Measurements from ENCODE around the gene ZNF74.
"Not testable (repeated sequence)": the region's sequence is repeated elsewhere in the genome, so short reads cannot be mapped to it uniquely, and the experiment has no call there.

Gene ZNF74

GRCh38 chr22:20393705-20394476 lies at the start of gene ZNF74:
ZNF74 (plus strand) TSS chr22:20394151; CDS start chr22:20394629, 478 bp downstream.
- no peaks in the 10 kb centered on the region for H3K36me3 ChIP-seq (ENCODE audit: insufficient read depth)
- no peaks in the 10 kb centered on the region for H3K79me2 ChIP-seq (ENCODE audit: insufficient read depth, low read depth)
- H2AFZ ChIP-seq (ENCODE audit: low read depth) = peak within 1 kb of the TSS; percentile 94
- H3K27me3 ChIP-seq (ENCODE audit: insufficient read depth, low read depth) = no peaks in the 10 kb centered on the region
- peak within 1 kb of the TSS; percentile 28 for H3K27ac ChIP-seq
- H3K4me3 ChIP-seq (IDR thresholded peaks at IDR 0.05; ENCODE audit: insufficient read depth, low read depth, low read length) = no peak within 1 kb of the TSS
- H3K9ac ChIP-seq = peak within 1 kb of the TSS; percentile 83
- H3K4me1 ChIP-seq (ENCODE audit: low read depth, poor library complexity, severe bottlenecking) = peaks cover 4% of the 10 kb centered on the region
- no peaks in the 10 kb centered on the region for H4K20me1 ChIP-seq (ENCODE audit: insufficient read depth)
- no peak for TF ChIP-seq CTCF (conservative IDR thresholded peaks at IDR 0.05; ENCODE audit: low read depth, low read length)
- peak within 1 kb of the TSS; percentile 73 for H3K4me2 ChIP-seq

DNA sequence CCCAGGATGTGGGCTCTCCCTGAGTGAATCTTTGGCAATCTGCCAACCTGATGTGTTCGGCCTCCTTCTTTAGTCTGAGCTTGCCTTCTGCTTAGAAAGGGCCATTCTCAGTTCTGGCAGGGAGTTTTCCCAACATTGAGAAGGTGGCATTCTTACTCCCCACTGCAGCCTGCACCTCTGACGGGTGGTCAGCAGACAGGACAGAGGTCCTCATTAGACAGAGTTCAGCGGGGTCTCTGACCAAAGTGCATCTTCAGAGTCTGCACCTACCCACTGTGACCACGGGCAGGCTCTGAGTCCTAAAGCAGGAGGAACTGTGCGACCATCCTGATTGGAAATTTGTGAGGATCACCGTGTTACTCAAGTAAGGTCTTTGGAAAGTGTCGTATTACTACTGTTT lies 47.4 kb upstream of the ZNF74 start:
- not testable (repeated sequence) for H3K27ac ChIP-seq; H3K9ac ChIP-seq; H3K4me3 ChIP-seq (IDR thresholded peaks at IDR 0.05; ENCODE audit: insufficient read depth, low read depth, low read length); H3K4me1 ChIP-seq (ENCODE audit: low read depth, poor library complexity, severe bottlenecking); H3K4me2 ChIP-seq; H3K79me2 ChIP-seq (ENCODE audit: insufficient read depth, low read depth); H4K20me1 ChIP-seq (ENCODE audit: insufficient read depth); H3K36me3 ChIP-seq (ENCODE audit: insufficient read depth); H3K27me3 ChIP-seq (ENCODE audit: insufficient read depth, low read depth); H2AFZ ChIP-seq (ENCODE audit: low read depth)

- H3K9ac ChIP-seq; H3K4me1 ChIP-seq (ENCODE audit: low read depth, poor library complexity, severe bottlenecking); H2AFZ ChIP-seq (ENCODE audit: low read depth); H4K20me1 ChIP-seq (ENCODE audit: insufficient read depth); H3K4me2 ChIP-seq; H3K36me3 ChIP-seq (ENCODE audit: insufficient read depth); H3K27me3 ChIP-seq (ENCODE audit: insufficient read depth, low read depth); H3K79me2 ChIP-seq (ENCODE audit: insufficient read depth, low read depth); H3K4me3 ChIP-seq (IDR thresholded peaks at IDR 0.05; ENCODE audit: insufficient read depth, low read depth, low read length); H3K27ac ChIP-seq: not testable (repeated sequence)
Observed at GRCh38 chr22:20352536-20352935, 41.4 kb upstream of the ZNF74 start.

- Histone ChIP-seq H3K27me3 (ENCODE audit: insufficient read depth, low read depth) (no peaks in the 10 kb centered on the region), H4K20me1 (ENCODE audit: insufficient read depth) (no peaks in the 10 kb centered on the region), H3K79me2 (ENCODE audit: insufficient read depth, low read depth) (no peaks in the 10 kb centered on the region), H3K27ac (no peak overlapping the region), H3K36me3 (ENCODE audit: insufficient read depth) (no peaks in the 10 kb centered on the region), H3K4me1 (ENCODE audit: low read depth, poor library complexity, severe bottlenecking) (no peaks in the 10 kb centered on the region), H3K9ac (no peak overlapping the region), H3K4me2 (no peak overlapping the region), H3K4me3 (IDR thresholded peaks at IDR 0.05; ENCODE audit: insufficient read depth, low read depth, low read length) (no peak overlapping the region), H2AFZ (ENCODE audit: low read depth) (no peak overlapping the region)
- TF ChIP-seq CTCF (conservative IDR thresholded peaks at IDR 0.05; ENCODE audit: low read depth, low read length) = no peak
Observed at GRCh38 chr22:20354238-20354975, 39.5 kb upstream of the ZNF74 start.

- not testable (repeated sequence) for H3K79me2 ChIP-seq (ENCODE audit: insufficient read depth, low read depth); H3K4me3 ChIP-seq (IDR thresholded peaks at IDR 0.05; ENCODE audit: insufficient read depth, low read depth, low read length); H3K9ac ChIP-seq; H3K27me3 ChIP-seq (ENCODE audit: insufficient read depth, low read depth); H2AFZ ChIP-seq (ENCODE audit: low read depth); H3K4me1 ChIP-seq (ENCODE audit: low read depth, poor library complexity, severe bottlenecking); H3K4me2 ChIP-seq; H4K20me1 ChIP-seq (ENCODE audit: insufficient read depth); H3K27ac ChIP-seq; H3K36me3 ChIP-seq (ENCODE audit: insufficient read depth)
Observed at GRCh38 chr22:20355939-20356636, 37.9 kb upstream of the ZNF74 start.

GRCh38 chr22:20356906-20357305 lies 37.0 kb upstream of the ZNF74 start:
- not testable (repeated sequence) for H3K4me1 ChIP-seq (ENCODE audit: low read depth, poor library complexity, severe bottlenecking); H3K9ac ChIP-seq; H3K4me3 ChIP-seq (IDR thresholded peaks at IDR 0.05; ENCODE audit: insufficient read depth, low read depth, low read length); H3K27me3 ChIP-seq (ENCODE audit: insufficient read depth, low read depth); H4K20me1 ChIP-seq (ENCODE audit: insufficient read depth); H3K36me3 ChIP-seq (ENCODE audit: insufficient read depth); H3K4me2 ChIP-seq; H2AFZ ChIP-seq (ENCODE audit: low read depth); H3K27ac ChIP-seq; H3K79me2 ChIP-seq (ENCODE audit: insufficient read depth, low read depth)

- H3K4me3 ChIP-seq (IDR thresholded peaks at IDR 0.05; ENCODE audit: insufficient read depth, low read depth, low read length); H3K27ac ChIP-seq; H2AFZ ChIP-seq (ENCODE audit: low read depth); H3K9ac ChIP-seq; H3K4me2 ChIP-seq; H3K4me1 ChIP-seq (ENCODE audit: low read depth, poor library complexity, severe bottlenecking); H3K79me2 ChIP-seq (ENCODE audit: insufficient read depth, low read depth); H3K36me3 ChIP-seq (ENCODE audit: insufficient read depth); H4K20me1 ChIP-seq (ENCODE audit: insufficient read depth); H3K27me3 ChIP-seq (ENCODE audit: insufficient read depth, low read depth): not testable (repeated sequence)
Observed at GRCh38 chr22:20357967-20358366, 36.0 kb upstream of the ZNF74 start.

GRCh38 chr22:20358503-20359239 lies 35.3 kb upstream of the ZNF74 start:
- H3K27ac ChIP-seq; H3K27me3 ChIP-seq (ENCODE audit: insufficient read depth, low read depth); H3K79me2 ChIP-seq (ENCODE audit: insufficient read depth, low read depth); H2AFZ ChIP-seq (ENCODE audit: low read depth); H3K4me1 ChIP-seq (ENCODE audit: low read depth, poor library complexity, severe bottlenecking); H3K4me3 ChIP-seq (IDR thresholded peaks at IDR 0.05; ENCODE audit: insufficient read depth, low read depth, low read length); H3K4me2 ChIP-seq; H3K36me3 ChIP-seq (ENCODE audit: insufficient read depth); H3K9ac ChIP-seq; H4K20me1 ChIP-seq (ENCODE audit: insufficient read depth): not testable (repeated sequence)
